Measurements from ENCODE around the gene CACNB4. TPM values are rescaled to one million over a fixed set of nuclear protein-coding genes. Genes with fewer than 3 reads are reported as not detected.
A peak's percentile ranks its signal among the peaks of the same experiment; 100 is the strongest.

CACNB4 gene
- total RNA-seq, 1 donor from 2014 or later = 4.9 TPM

DNA sequence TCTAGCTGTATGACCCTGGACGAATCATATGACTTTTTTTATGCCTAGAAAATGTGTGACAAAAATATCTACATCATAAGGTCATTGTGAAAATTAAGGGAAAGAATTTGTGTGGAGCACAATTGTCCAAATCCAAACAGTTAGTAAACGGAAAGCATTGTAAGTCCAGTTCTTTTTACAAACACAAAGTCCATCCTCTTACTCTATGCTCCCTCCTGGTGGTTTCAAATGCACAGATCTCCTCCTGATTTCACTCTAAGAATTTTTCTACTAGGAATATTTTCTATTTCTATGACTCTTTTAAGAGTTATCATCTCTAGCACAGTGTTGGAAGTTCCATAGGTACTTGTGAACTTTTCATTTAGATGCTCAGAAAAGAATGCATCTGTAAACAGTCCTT lies 145.4 kb downstream of the CACNB4 start:
- Histone ChIP-seq H3K27ac (no peak overlapping the region), H3K4me1 (no peaks in the 10 kb centered on the region), H3K36me3 (no peaks in the 10 kb centered on the region), H3K4me3 (no peak overlapping the region), H3K27me3 (no peaks in the 10 kb centered on the region), H3K9me3 (no peaks in the 10 kb centered on the region)
- no peak for TF ChIP-seq POLR2AphosphoS5 (IDR thresholded peaks at IDR 0.05; ENCODE audit: insufficient read depth in 1 of 2, low read depth in 1 of 2)
- TF ChIP-seq POLR2A (IDR thresholded peaks at IDR 0.05) = no peak
- no peak for TF ChIP-seq CTCF (IDR thresholded peaks at IDR 0.05)
- intact Hi-C loops (cut with DNase I) = no loop called here
- no peak for DNase-seq (ENCODE audit: extremely low spot score in 2 of 2)

DNA sequence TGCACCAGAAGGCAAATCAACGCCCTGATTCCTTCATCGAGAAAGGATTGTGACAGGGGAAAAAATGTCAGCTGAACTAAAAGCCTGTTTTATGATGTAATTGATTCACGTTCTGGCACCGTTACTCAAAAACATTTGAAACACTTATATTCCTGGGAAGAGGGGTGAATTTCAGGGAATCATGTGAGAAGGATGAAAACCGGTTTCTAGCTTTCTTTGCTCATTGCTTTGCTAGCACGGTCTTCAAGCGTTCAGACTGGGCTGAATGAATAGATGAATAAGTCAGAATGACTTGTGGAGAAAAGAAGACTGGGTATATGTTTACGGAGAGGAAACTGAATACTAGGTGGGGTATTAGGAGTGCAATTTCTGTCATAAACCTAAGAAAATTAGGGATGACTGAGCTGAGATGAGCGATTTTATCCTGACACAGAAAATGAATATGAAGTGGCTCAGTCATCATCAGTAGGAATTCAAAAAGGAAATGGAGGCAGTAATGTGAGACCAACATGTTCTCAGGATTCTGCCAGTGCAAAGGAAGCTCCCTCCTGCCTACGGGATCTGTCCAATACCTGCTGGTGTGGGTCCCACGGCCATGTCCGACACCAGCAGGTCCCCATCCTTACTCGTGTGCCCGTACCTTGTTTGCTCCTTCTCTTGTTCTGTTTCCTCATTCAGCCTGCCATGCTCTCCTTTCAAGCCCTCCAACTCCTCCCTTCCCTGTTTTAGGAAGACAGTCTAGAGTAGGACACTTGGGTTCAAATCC lies 146.0 kb downstream of the CACNB4 start:
- no peaks in the 10 kb centered on the region for H3K36me3 ChIP-seq
- H3K27me3 ChIP-seq = no peaks in the 10 kb centered on the region
- H3K9me3 ChIP-seq = no peaks in the 10 kb centered on the region
- no peak overlapping the region for H3K4me3 ChIP-seq
- no peak overlapping the region for H3K27ac ChIP-seq
- intact Hi-C loops (cut with DNase I) = no loop called here
- TF ChIP-seq POLR2A (IDR thresholded peaks at IDR 0.05) = no peak
- DNase-seq (ENCODE audit: extremely low spot score in 2 of 2) = no peak
- H3K4me1 ChIP-seq = peaks cover 5% of the 10 kb centered on the region

DNA sequence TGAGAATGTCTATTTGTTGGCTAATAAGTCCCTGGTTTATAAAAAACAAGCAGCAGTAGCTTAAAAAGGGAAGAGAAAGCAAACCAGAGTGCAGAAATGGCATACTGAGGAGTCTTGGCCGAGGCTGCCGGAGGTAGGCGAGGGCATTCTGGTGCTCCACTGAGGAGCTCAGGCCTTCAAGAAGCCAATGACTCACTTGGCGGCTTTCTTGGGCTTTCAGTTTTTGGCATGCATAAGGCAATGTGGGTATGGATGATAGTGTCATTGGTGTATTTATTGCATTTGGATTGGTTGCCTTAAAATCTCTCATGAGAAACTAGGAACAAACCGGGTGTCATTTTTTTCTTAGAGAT lies 151.1 kb downstream of the CACNB4 start:
- Histone ChIP-seq H3K4me1 (peaks cover 32% of the 10 kb centered on the region), H3K4me3 (peak overlapping the region; percentile 7 to 14), H3K27ac (no peak overlapping the region), H3K36me3 (no peaks in the 10 kb centered on the region), H3K27me3 (no peaks in the 10 kb centered on the region), H3K9me3 (no peaks in the 10 kb centered on the region)
- TF ChIP-seq CTCF (IDR thresholded peaks at IDR 0.05) (no peak), POLR2AphosphoS5 (IDR thresholded peaks at IDR 0.05; ENCODE audit: insufficient read depth in 1 of 2, low read depth in 1 of 2) (no peak), POLR2A (IDR thresholded peaks at IDR 0.05) (no peak)
- no peak for DNase-seq (ENCODE audit: extremely low spot score in 2 of 2)
- intact Hi-C loops (cut with DNase I) = no loop called here

GRCh38 chr2:151946899-151947812 lies 151.7 kb downstream of the CACNB4 start:
- no peak for TF ChIP-seq POLR2AphosphoS5 (IDR thresholded peaks at IDR 0.05; ENCODE audit: insufficient read depth in 1 of 2, low read depth in 1 of 2)
- no peak for TF ChIP-seq POLR2A (IDR thresholded peaks at IDR 0.05)
- TF ChIP-seq CTCF (IDR thresholded peaks at IDR 0.05) = peak in 1 of 3 experiments; percentile 24
- intact Hi-C loops (cut with DNase I) = no loop called here
- no peaks in the 10 kb centered on the region for H3K36me3 ChIP-seq
- no peaks in the 10 kb centered on the region for H3K9me3 ChIP-seq
- no peak for DNase-seq (ENCODE audit: extremely low spot score in 2 of 2)
- no peak overlapping the region for H3K27ac ChIP-seq
- no peaks in the 10 kb centered on the region for H3K27me3 ChIP-seq
- H3K4me3 ChIP-seq = peak overlapping the region; percentile 7 to 14
- H3K4me1 ChIP-seq = peaks cover 32% of the 10 kb centered on the region

- intact Hi-C loops (cut with DNase I) = no loop called here
Measured at GRCh38 chr2:151946250-151946884, 152.5 kb downstream of the CACNB4 start.

More at GRCh38 chr2:151946250-151946884, 152.5 kb downstream of the CACNB4 start:
- H3K9me3 ChIP-seq = no peaks in the 10 kb centered on the region
- DNase-seq (ENCODE audit: extremely low spot score in 2 of 2) = no peak
- no peak overlapping the region for H3K4me3 ChIP-seq
- no peak for TF ChIP-seq POLR2AphosphoS5 (IDR thresholded peaks at IDR 0.05; ENCODE audit: insufficient read depth in 1 of 2, low read depth in 1 of 2)
- no peak for TF ChIP-seq CTCF (IDR thresholded peaks at IDR 0.05)
- TF ChIP-seq POLR2A (IDR thresholded peaks at IDR 0.05) = no peak
- no peak overlapping the region for H3K27ac ChIP-seq
- no peaks in the 10 kb centered on the region for H3K27me3 ChIP-seq
- peaks cover 32% of the 10 kb centered on the region for H3K4me1 ChIP-seq
- no peaks in the 10 kb centered on the region for H3K36me3 ChIP-seq
